Breast epithelium (tissue), 4 donors: ENCODE data around the gene TNIP1. TPM values are rescaled to one million over a fixed set of nuclear protein-coding genes. Genes with fewer than 3 reads are reported as not detected.

Experiments
- DNase-seq, 2 donors: peaks; one replicate each; pipeline ENCODE4 v3.0.0-alpha.2; 2019; ENCODE audit warnings: low spot score in 2 of 2
- H3K27ac ChIP-seq, 2 donors: fragments of 200-600 bp; sonication (generic) in 1 of 2; one replicate each; pipeline ENCODE4 v1.5.1; 2016 to 2019; ENCODE audit warnings: mild to moderate bottlenecking in 1 of 2
- H3K27me3 ChIP-seq, 2 donors: fragments of 200-600 bp; sonication (generic) in 1 of 2; one replicate each; pipeline versions ENCODE4 v1.5.1 to v1.6.0; 2017 to 2019; ENCODE audit warnings: control low read depth in 1 of 2, mild to moderate bottlenecking in 1 of 2
- H3K36me3 ChIP-seq: fragments of 200-600 bp; one replicate; pipeline ENCODE4 v1.5.1; 2019
- H3K4me1 ChIP-seq, 2 donors: fragments of 200-600 bp; sonication (generic); one replicate each; pipeline ENCODE4 v1.5.1; 2016 to 2019; ENCODE audit warnings: control low read depth in 1 of 2
- H3K4me3 ChIP-seq, 3 donors: fragments of 200-600 bp; sonication (generic); 1 replicate in 2 of 3; 2 replicates in 1 of 3; pipeline ENCODE4 v1.5.1; 2016 to 2019; ENCODE audit warnings: mild to moderate bottlenecking in 3 of 3, moderate library complexity in 2 of 3
- H3K9me3 ChIP-seq, 2 donors: fragments of 200-600 bp; sonication (generic) in 1 of 2; one replicate each; pipeline ENCODE4 v1.5.1; 2016 to 2019; ENCODE audit warnings: control low read depth in 1 of 2
- POLR2A ChIP-seq: fragments of 450-650 bp; IDR thresholded peaks from one replicate; pipeline ENCODE4 v1.6.1; 2016; ENCODE audit warnings: antibody characterized with exemption, mild to moderate bottlenecking, moderate library complexity
- POLR2AphosphoS5 ChIP-seq, 3 donors: sonication (generic); formaldehyde crosslinking; IDR thresholded peaks; one replicate each; pipeline ENCODE4 v1.6.1; 2017; ENCODE audit warnings: antibody characterized with exemption in 3 of 3
- intact Hi-C: fragments of 100-400 bp; cut with DNase I; formaldehyde crosslinking; loops from one replicate; pipeline ENCODE4 v1.15.1; 2023; ENCODE audit warnings: low total_unique reads
- total RNA-seq, 3 donors: library from RNA; depleted of rRNA; stranded (reverse); fragments of >200 nt; gene quantifications; one replicate each; pipeline ENCODE4 v1.1.0, GENCODE V29; 2016
- TF ChIP-seq, protein P1 (sequence below), 3 donors: fragments of 450-650 bp; IDR thresholded peaks; one replicate each; pipeline ENCODE4 v1.5.1; 2016 to 2017; ENCODE audit warnings: antibody characterized with exemption in 3 of 3, mild to moderate bottlenecking in 3 of 3, moderate library complexity in 3 of 3

Gene TNIP1
- total RNA-seq, 3 donors from 2014 or later = 65.3 to 221 (median 91.8) TPM

- no peak for DNase-seq
- H3K4me3 ChIP-seq = no peak overlapping the region
- no peak for TF ChIP-seq POLR2A
- TF ChIP-seq, protein P1, sequence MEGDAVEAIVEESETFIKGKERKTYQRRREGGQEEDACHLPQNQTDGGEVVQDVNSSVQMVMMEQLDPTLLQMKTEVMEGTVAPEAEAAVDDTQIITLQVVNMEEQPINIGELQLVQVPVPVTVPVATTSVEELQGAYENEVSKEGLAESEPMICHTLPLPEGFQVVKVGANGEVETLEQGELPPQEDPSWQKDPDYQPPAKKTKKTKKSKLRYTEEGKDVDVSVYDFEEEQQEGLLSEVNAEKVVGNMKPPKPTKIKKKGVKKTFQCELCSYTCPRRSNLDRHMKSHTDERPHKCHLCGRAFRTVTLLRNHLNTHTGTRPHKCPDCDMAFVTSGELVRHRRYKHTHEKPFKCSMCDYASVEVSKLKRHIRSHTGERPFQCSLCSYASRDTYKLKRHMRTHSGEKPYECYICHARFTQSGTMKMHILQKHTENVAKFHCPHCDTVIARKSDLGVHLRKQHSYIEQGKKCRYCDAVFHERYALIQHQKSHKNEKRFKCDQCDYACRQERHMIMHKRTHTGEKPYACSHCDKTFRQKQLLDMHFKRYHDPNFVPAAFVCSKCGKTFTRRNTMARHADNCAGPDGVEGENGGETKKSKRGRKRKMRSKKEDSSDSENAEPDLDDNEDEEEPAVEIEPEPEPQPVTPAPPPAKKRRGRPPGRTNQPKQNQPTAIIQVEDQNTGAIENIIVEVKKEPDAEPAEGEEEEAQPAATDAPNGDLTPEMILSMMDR (IDR thresholded peaks at IDR 0.05) = no peak
- no peak for TF ChIP-seq POLR2AphosphoS5 (IDR thresholded peaks at IDR 0.05)
- no peaks in the 10 kb centered on the region for H3K27me3 ChIP-seq
- intact Hi-C loops = no loop called here
- H3K4me1 ChIP-seq = no peaks in the 10 kb centered on the region
- no peaks in the 10 kb centered on the region for H3K9me3 ChIP-seq
- H3K36me3 ChIP-seq = no peaks in the 10 kb centered on the region
- H3K27ac ChIP-seq = no peak overlapping the region
These were observed 22.5 kb downstream of the TNIP1 start for GRCh38 chr5:151058301-151058700.

- no peak for DNase-seq
- H3K27me3 ChIP-seq = no peaks in the 10 kb centered on the region
- H3K36me3 ChIP-seq = no peaks in the 10 kb centered on the region
- H3K27ac ChIP-seq = no peak overlapping the region
- no peak overlapping the region for H3K4me3 ChIP-seq
- no peaks in the 10 kb centered on the region for H3K9me3 ChIP-seq
- no peaks in the 10 kb centered on the region for H3K4me1 ChIP-seq
- intact Hi-C loops = no loop called here
- TF ChIP-seq, protein P1 (IDR thresholded peaks at IDR 0.05) = no peak
- no peak for TF ChIP-seq POLR2A
- TF ChIP-seq POLR2AphosphoS5 (IDR thresholded peaks at IDR 0.05) = no peak
These were observed 24.2 kb downstream of the TNIP1 start for GRCh38 chr5:151056379-151057325.

DNA sequence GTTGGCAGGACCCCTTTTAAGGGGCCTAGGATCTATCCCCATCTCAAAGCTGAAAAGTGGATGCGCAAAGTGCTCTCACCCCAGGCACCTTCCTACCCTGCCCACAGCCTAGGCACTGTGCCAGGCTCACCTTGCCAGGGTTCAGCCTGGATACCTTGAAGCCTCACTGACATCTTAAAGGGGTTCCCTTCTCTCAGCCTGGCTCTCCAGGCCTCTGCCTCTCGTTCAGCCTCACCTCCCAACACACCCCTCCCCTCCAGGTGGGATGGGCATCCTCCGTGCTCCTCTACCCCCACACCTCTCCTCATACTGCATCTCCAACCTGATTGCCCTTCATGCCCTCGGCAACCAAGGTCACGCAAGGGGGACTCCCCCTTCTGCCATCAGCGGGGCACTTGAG is 25.5 kb downstream of the TNIP1 start:
- DNase-seq = no peak
- Histone ChIP-seq H3K36me3 (no peaks in the 10 kb centered on the region), H3K4me3 (no peak overlapping the region), H3K4me1 (no peaks in the 10 kb centered on the region), H3K9me3 (no peaks in the 10 kb centered on the region), H3K27ac (no peak overlapping the region), H3K27me3 (no peaks in the 10 kb centered on the region)
- TF ChIP-seq POLR2A (no peak), POLR2AphosphoS5 (IDR thresholded peaks at IDR 0.05) (no peak)
- TF ChIP-seq, protein P1 (IDR thresholded peaks at IDR 0.05) = no peak
- intact Hi-C loops = no loop called here

GRCh38 chr5:151054709-151055108 is 26.1 kb downstream of the TNIP1 start:
- H3K4me1 ChIP-seq = no peaks in the 10 kb centered on the region
- intact Hi-C loops = no loop called here
- no peak overlapping the region for H3K4me3 ChIP-seq
- no peaks in the 10 kb centered on the region for H3K9me3 ChIP-seq
- TF ChIP-seq POLR2A (no peak), POLR2AphosphoS5 (IDR thresholded peaks at IDR 0.05) (no peak)
- TF ChIP-seq, protein P1 (IDR thresholded peaks at IDR 0.05) = no peak
- no peaks in the 10 kb centered on the region for H3K27me3 ChIP-seq
- no peak for DNase-seq
- no peaks in the 10 kb centered on the region for H3K36me3 ChIP-seq
- no peak overlapping the region for H3K27ac ChIP-seq

DNA sequence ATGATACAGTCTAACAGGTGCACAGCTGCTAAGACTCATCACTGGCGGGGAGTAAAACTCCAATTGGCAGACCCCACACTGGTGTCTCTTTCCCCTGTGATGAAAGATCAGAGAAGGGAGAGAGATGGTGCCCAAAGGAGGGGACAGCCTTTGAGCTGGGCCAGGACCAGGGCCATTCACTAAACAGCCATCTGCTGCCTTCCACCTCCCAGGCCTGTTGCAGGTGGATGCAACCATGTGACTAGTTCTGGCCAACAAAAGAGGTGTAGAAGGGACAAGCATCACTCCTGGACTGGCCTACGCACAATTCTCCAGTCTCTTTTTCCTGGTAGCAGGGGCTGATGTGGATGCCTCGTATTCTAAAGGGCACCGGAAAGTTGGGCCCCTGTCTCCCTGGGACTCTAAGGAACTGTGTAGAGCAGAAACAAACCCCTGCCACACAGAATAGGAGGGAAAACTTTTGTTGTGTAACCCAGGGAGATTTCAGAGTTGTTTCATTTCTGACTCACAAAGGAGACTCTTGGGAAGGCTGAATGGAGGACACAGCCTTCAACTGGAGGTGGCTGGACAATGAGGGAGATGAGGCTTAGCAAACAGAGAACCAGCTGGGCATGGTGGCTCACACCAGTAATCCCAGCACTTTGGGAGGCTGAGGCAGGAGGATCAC is 26.9 kb downstream of the TNIP1 start:
- Histone ChIP-seq H3K36me3 (no peaks in the 10 kb centered on the region), H3K27me3 (no peaks in the 10 kb centered on the region), H3K4me1 (no peaks in the 10 kb centered on the region), H3K9me3 (no peaks in the 10 kb centered on the region), H3K4me3 (no peak overlapping the region), H3K27ac (no peak overlapping the region)
- intact Hi-C loops = loop anchor here (2.0 kb wide), 1 partner anchor 55 kb away; no protein-coding TSS in a partner anchor
- no peak for DNase-seq
- TF ChIP-seq, protein P1 (IDR thresholded peaks at IDR 0.05) = no peak
- TF ChIP-seq POLR2A = no peak
- TF ChIP-seq POLR2AphosphoS5 (IDR thresholded peaks at IDR 0.05) = no peak
